Activated CD8-positive, alpha-beta T cell treated with anti-CD3 and anti-CD28 coated beads for 36 hours (primary cell): ENCODE results near the gene TREH. TPM values are rescaled to one million over a fixed set of nuclear protein-coding genes. Genes with fewer than 3 reads are reported as not detected.

ENCODE experiments used
- ATAC-seq: fragments of 200-7000 bp; cut with Tn5 transposase; one replicate; pipeline ENCODE4 v1.10.0; 2021; ENCODE audit warnings: mild to moderate bottlenecking, moderate library complexity
- CTCF ChIA-PET: fragments of 350-600 bp; sonication (Branson Sonifier 250); formaldehyde crosslinking; loops from one replicate; lab custom pipeline; 2021; ENCODE audit warnings: antibody characterized with exemption; lab: Charles Lee
- POLR2A ChIA-PET: fragments of 350-600 bp; sonication (Branson Sonifier 250); formaldehyde crosslinking; loops from one replicate; lab custom pipeline; 2021; ENCODE audit warnings: antibody characterized with exemption; lab: Charles Lee
- DNase-seq: peaks from one replicate; pipeline ENCODE4 v3.0.0-alpha.2; 2020
- H3K27ac Mint-ChIP-seq: one replicate; pipeline ENCODE4 v1.8.0; 2021; ENCODE audit warnings: mild to moderate bottlenecking, mixed read lengths
- H3K27me3 Mint-ChIP-seq: one replicate; pipeline ENCODE4 v1.8.0; 2021; ENCODE audit warnings: mixed read lengths
- H3K36me3 Mint-ChIP-seq: one replicate; pipeline ENCODE4 v1.8.0; 2021; ENCODE audit warnings: low read depth, mixed read lengths
- H3K4me1 Mint-ChIP-seq: one replicate; pipeline ENCODE4 v1.8.0; 2021; ENCODE audit warnings: low read depth, mixed read lengths
- H3K4me3 Mint-ChIP-seq: one replicate; pipeline ENCODE4 v1.8.0; 2021; ENCODE audit warnings: mild to moderate bottlenecking, moderate library complexity, mixed read lengths
- H3K9me3 Mint-ChIP-seq: one replicate; pipeline ENCODE4 v1.8.0; 2021; ENCODE audit warnings: mixed read lengths
- CTCF ChIP-seq: fragments of 200-600 bp; IDR thresholded peaks from one replicate; pipeline ENCODE4 v1.8.0; 2022; ENCODE audit warnings: antibody characterized with exemption, mild to moderate bottlenecking
- intact Hi-C: fragments of 100-400 bp; cut with micrococcal nuclease; formaldehyde crosslinking; loops from one replicate; pipeline ENCODE4 v1.10.0; 2022
- total RNA-seq, 2 experiments: library from RNA; stranded (reverse); gene quantifications; one replicate each; pipeline ENCODE4 v1.2.3, GENCODE V29; 2021

The TREH gene
- total RNA-seq, 2 experiments from 2014 or later, result not detected

GRCh38 chr11:118629761-118630661, 49.4 kb downstream of the TREH start:
- Mint-ChIP-seq H3K27ac (no peak overlapping the region), H3K4me1 (no peaks in the 10 kb centered on the region), H3K36me3 (no peaks in the 10 kb centered on the region), H3K9me3 (no peaks in the 10 kb centered on the region), H3K4me3 (no peak overlapping the region), H3K27me3 (no peaks in the 10 kb centered on the region)
- no peak for ATAC-seq
- intact Hi-C loops, result no loop called here
- ChIA-PET CTCF (no interaction called here), POLR2A (no interaction called here)
- no peak for DNase-seq
- no peak for TF ChIP-seq CTCF

DNA sequence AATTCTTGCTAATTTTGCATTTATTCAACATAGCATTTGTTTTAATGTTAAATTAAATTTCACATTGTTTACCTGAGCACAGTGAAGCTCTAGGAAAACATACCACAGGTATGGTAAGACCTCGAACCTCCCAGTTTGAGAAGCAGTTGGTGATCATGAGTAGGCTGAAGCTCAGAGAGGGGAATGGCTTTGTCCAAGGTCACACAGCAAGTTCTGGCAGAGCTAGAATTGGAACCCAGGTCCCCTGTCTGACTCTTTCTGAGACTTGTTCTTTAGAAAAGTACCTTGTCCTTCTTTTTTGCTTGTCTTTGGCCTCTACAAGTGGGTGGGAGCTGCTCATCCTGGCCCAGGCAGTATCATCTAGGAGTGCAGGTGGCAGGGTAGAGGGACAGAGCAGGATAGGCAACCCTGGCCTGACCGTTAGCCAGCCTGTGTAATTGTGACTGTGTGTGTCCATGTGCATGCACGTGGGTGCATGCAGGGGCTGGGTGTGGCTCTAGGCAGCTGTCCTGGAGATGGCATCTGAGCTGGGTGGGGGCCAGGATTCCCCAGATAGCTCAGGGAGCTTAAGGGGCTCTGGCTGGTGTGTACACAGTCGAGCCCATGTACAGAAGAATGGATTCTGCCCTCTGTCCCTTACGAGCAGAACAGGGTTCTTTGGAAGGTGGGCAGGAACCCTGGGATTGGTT, 50.4 kb downstream of the TREH start:
- no peak for TF ChIP-seq CTCF
- no peak for ATAC-seq
- CTCF ChIA-PET, result no interaction called here

DNA sequence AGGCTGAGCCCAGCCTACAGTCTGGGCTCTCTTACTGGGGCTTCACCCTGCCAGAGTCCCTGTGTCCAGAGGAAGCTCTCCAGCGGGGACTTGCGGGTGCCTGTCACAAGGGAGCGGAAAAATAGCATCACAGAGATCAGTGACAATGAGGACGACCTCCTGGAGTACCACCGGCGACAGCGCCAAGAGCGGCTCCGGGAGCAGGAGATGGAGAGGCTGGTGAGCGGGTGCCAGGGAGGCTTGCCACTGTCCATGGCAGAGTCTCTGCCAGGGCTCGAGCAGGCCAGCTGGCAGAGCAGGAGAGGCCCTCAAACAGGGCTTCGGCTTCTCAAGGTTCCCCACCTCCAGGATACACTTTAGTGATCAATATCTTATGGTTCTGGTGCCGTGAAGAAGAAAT, 51.0 kb downstream of the TREH start:
- CTCF ChIA-PET, result no interaction called here
- POLR2A ChIA-PET, result interaction anchor here (1.1 kb wide), 1 partner anchor 16 kb away, joined by 3 read pairs; no protein-coding TSS in a partner anchor
- no peak for ATAC-seq
- TF ChIP-seq CTCF, result no peak
- no peak overlapping the region for H3K4me3 Mint-ChIP-seq
- DNase-seq, result no peak
- H3K27ac Mint-ChIP-seq, result no peak overlapping the region
- intact Hi-C loops, result no loop called here
- no peaks in the 10 kb centered on the region for H3K4me1 Mint-ChIP-seq
- H3K9me3 Mint-ChIP-seq, result no peaks in the 10 kb centered on the region
- H3K27me3 Mint-ChIP-seq, result no peaks in the 10 kb centered on the region
- H3K36me3 Mint-ChIP-seq, result no peaks in the 10 kb centered on the region

More for the DNA sequence above, 50.4 kb downstream of the TREH start:
- H3K9me3 Mint-ChIP-seq, result no peaks in the 10 kb centered on the region
- no peak for DNase-seq
- H3K4me3 Mint-ChIP-seq, result no peak overlapping the region
- H3K27ac Mint-ChIP-seq, result no peak overlapping the region
- intact Hi-C loops, result no loop called here
- H3K27me3 Mint-ChIP-seq, result no peaks in the 10 kb centered on the region
- POLR2A ChIA-PET, result interaction anchor here (1.1 kb wide), 1 partner anchor 16 kb away, joined by 3 read pairs; no protein-coding TSS in a partner anchor
- no peaks in the 10 kb centered on the region for H3K4me1 Mint-ChIP-seq
- no peaks in the 10 kb centered on the region for H3K36me3 Mint-ChIP-seq

GRCh38 chr11:118628031-118628430, 51.4 kb downstream of the TREH start:
- no peak overlapping the region for H3K4me3 Mint-ChIP-seq
- H3K27me3 Mint-ChIP-seq, result no peaks in the 10 kb centered on the region
- H3K27ac Mint-ChIP-seq, result no peak overlapping the region
- H3K4me1 Mint-ChIP-seq, result no peaks in the 10 kb centered on the region
- H3K36me3 Mint-ChIP-seq, result no peaks in the 10 kb centered on the region
- intact Hi-C loops, result no loop called here
- POLR2A ChIA-PET, result no interaction called here
- CTCF ChIA-PET, result interaction anchor here (0.9 to 1.5 kb wide), 3 partner anchors 9 to 32 kb away, joined by 3 to 8 read pairs (median 3); no protein-coding TSS in a partner anchor
- DNase-seq (no peak), ATAC-seq (no peak)
- H3K9me3 Mint-ChIP-seq, result no peaks in the 10 kb centered on the region
- no peak for TF ChIP-seq CTCF
